ENCODE results near the gene GLRA1.
"Not testable (repeated sequence)": the region's sequence is repeated elsewhere in the genome, so short reads cannot be mapped to it uniquely, and the experiment has no call there.

GLRA1 gene

GRCh38 chr5:151917904-151918303 is 6.7 kb downstream of the GLRA1 start:
- DNase-seq (ENCODE audit: low read depth in 2 of 3, low spot score in 2 of 3): no peak

- DNase-seq (ENCODE audit: low read depth in 2 of 3, low spot score in 2 of 3): no peak
Observed at GRCh38 chr5:151913425-151913824, 11.2 kb downstream of the GLRA1 start.

GRCh38 chr5:151912360-151912759 is 12.3 kb downstream of the GLRA1 start:
- no peak for DNase-seq (ENCODE audit: low read depth in 2 of 3, low spot score in 2 of 3)

GRCh38 chr5:151911011-151911410 is 13.6 kb downstream of the GLRA1 start:
- DNase-seq (ENCODE audit: low read depth in 2 of 3, low spot score in 2 of 3): no peak

GRCh38 chr5:151909628-151910027 is 15.0 kb downstream of the GLRA1 start:
- DNase-seq (ENCODE audit: low read depth in 2 of 3, low spot score in 2 of 3): no peak

- no peak for DNase-seq (ENCODE audit: low read depth in 2 of 3, low spot score in 2 of 3)
Observed at GRCh38 chr5:151906246-151906645, 18.4 kb downstream of the GLRA1 start.

GRCh38 chr5:151905557-151905961 is 19.1 kb downstream of the GLRA1 start:
- no peak for DNase-seq (ENCODE audit: low read depth in 2 of 3, low spot score in 2 of 3)

GRCh38 chr5:151904909-151905308 is 19.7 kb downstream of the GLRA1 start:
- DNase-seq (ENCODE audit: low read depth in 2 of 3, low spot score in 2 of 3): no peak

- DNase-seq (ENCODE audit: low read depth in 2 of 3, low spot score in 2 of 3): no peak
Observed at GRCh38 chr5:151904127-151904526, 20.5 kb downstream of the GLRA1 start.

GRCh38 chr5:151903243-151903653 is 21.4 kb downstream of the GLRA1 start:
- no peak for DNase-seq (ENCODE audit: low read depth in 2 of 3, low spot score in 2 of 3)

- no peak for DNase-seq (ENCODE audit: low read depth in 2 of 3, low spot score in 2 of 3)
Observed at GRCh38 chr5:151902215-151902614, 22.4 kb downstream of the GLRA1 start.

- DNase-seq (ENCODE audit: low read depth in 2 of 3, low spot score in 2 of 3): no peak
Observed at GRCh38 chr5:151901611-151902010, 23.0 kb downstream of the GLRA1 start.

GRCh38 chr5:151900891-151901290 is 23.8 kb downstream of the GLRA1 start:
- DNase-seq (ENCODE audit: low read depth in 2 of 3, low spot score in 2 of 3): no peak

- DNase-seq (ENCODE audit: low read depth in 2 of 3, low spot score in 2 of 3): no peak
Observed at GRCh38 chr5:151899399-151899798, 25.3 kb downstream of the GLRA1 start.

GRCh38 chr5:151897896-151898295 is 26.8 kb downstream of the GLRA1 start:
- DNase-seq (ENCODE audit: low read depth in 2 of 3, low spot score in 2 of 3): no peak

GRCh38 chr5:151897020-151897552 is 27.6 kb downstream of the GLRA1 start:
- no peak for DNase-seq (ENCODE audit: low read depth in 2 of 3, low spot score in 2 of 3)

GRCh38 chr5:151896031-151896691 is 28.5 kb downstream of the GLRA1 start:
- no peak for DNase-seq (ENCODE audit: low read depth in 2 of 3, low spot score in 2 of 3)

- no peak for DNase-seq (ENCODE audit: low read depth in 2 of 3, low spot score in 2 of 3)
Observed at GRCh38 chr5:151895660-151896030, 29.0 kb downstream of the GLRA1 start.

- not testable (repeated sequence) for DNase-seq (ENCODE audit: low read depth in 2 of 3, low spot score in 2 of 3)
Observed at GRCh38 chr5:151893485-151893884, 31.2 kb downstream of the GLRA1 start.

GRCh38 chr5:151892393-151892792 is 32.3 kb downstream of the GLRA1 start:
- DNase-seq (ENCODE audit: low read depth in 2 of 3, low spot score in 2 of 3): no peak

- DNase-seq (ENCODE audit: low read depth in 2 of 3, low spot score in 2 of 3): no peak
Observed at GRCh38 chr5:151890299-151890698, 34.4 kb downstream of the GLRA1 start.

GRCh38 chr5:151889614-151890013 is 35.0 kb downstream of the GLRA1 start:
- DNase-seq (ENCODE audit: low read depth in 2 of 3, low spot score in 2 of 3): no peak

- DNase-seq (ENCODE audit: low read depth in 2 of 3, low spot score in 2 of 3): no peak
Observed at GRCh38 chr5:151886546-151887275, 37.9 kb downstream of the GLRA1 start.

All from activated CD8-positive, alpha-beta memory T cell treated with anti-CD3 and anti-CD28 coated beads for 48 hours (primary cell).